SK-N-SH treated with all-trans-retinoic acid at 6 μM for 48 hours (cell line): ENCODE data around the gene RNMT.

ENCODE experiments used
- ARNTL ChIP-seq: fragments of 450-650 bp; formaldehyde crosslinking; IDR thresholded peaks from 2 replicates; pipeline ENCODE4 v1.5.0; 2020; ENCODE audit warnings: low read depth, mild to moderate bottlenecking, moderate library complexity, borderline replicate concordance
- CREB5 ChIP-seq: fragments of 250-450 bp; sonication (Bioruptor Pico); IDR thresholded peaks from 2 replicates; pipeline ENCODE4 v1.5.1; 2020; ENCODE audit warnings: low read depth, mild to moderate bottlenecking, moderate library complexity
- CSRNP3 ChIP-seq: fragments of 250-450 bp; sonication (Bioruptor Pico); IDR thresholded peaks from 2 replicates; pipeline ENCODE4 v1.5.1; 2021; ENCODE audit warnings: mild to moderate bottlenecking, moderate library complexity
- POU6F1 ChIP-seq: fragments of 250-450 bp; sonication (Bioruptor Pico); IDR thresholded peaks from 2 replicates; pipeline ENCODE4 v1.8.0; 2021; ENCODE audit warnings: low read depth, mild to moderate bottlenecking, moderate library complexity, borderline replicate concordance
- RARB ChIP-seq: fragments of 250-450 bp; sonication (Bioruptor Pico); IDR thresholded peaks from 2 replicates; pipeline ENCODE4 v1.8.0; 2021; ENCODE audit warnings: mild to moderate bottlenecking, moderate library complexity
- TCF4 ChIP-seq: fragments of 250-450 bp; sonication (Bioruptor Pico); IDR thresholded peaks from 2 replicates; pipeline ENCODE4 v1.8.0; 2021; ENCODE audit warnings: mild to moderate bottlenecking, moderate library complexity, borderline replicate concordance
- ZC3H10 ChIP-seq: fragments of 250-450 bp; sonication (Bioruptor Pico); IDR thresholded peaks from 2 replicates; pipeline ENCODE4 v1.5.1; 2021; ENCODE audit warnings: mild to moderate bottlenecking, moderate library complexity
- ZFP30 ChIP-seq: fragments of 450-650 bp; formaldehyde crosslinking; IDR thresholded peaks from 2 replicates; pipeline ENCODE4 v1.5.0; 2022; ENCODE audit warnings: mild to moderate bottlenecking, moderate library complexity
- ZNF565 ChIP-seq: fragments of 450-650 bp; formaldehyde crosslinking; conservative IDR thresholded peaks from 2 replicates; pipeline ENCODE4 v1.5.0; 2020; ENCODE audit warnings: low read depth, mild to moderate bottlenecking, moderate library complexity
- ZNF70 ChIP-seq: fragments of 450-650 bp; formaldehyde crosslinking; IDR thresholded peaks from 2 replicates; pipeline ENCODE4 v1.5.0; 2020; ENCODE audit warnings: mild to moderate bottlenecking, moderate library complexity

GRCh38 chr18:13800505-13801259 is 74.2 kb downstream of the RNMT start:
- TF ChIP-seq ZFP30 (CRISPR knock-in tag) (no peak), ZNF70 (no peak), CREB5 (CRISPR knock-in tag) (no peak), POU6F1 (CRISPR knock-in tag) (no peak), RARB (CRISPR knock-in tag) (no peak), ZC3H10 (CRISPR knock-in tag) (no peak), ARNTL (CRISPR knock-in tag) (no peak), CSRNP3 (CRISPR knock-in tag) (no peak), ZNF565 (CRISPR knock-in tag) (no peak), TCF4 (CRISPR knock-in tag) (no peak)
